HepG2 (cell line): Measurements from ENCODE around the gene CUL9. TPM values are rescaled to one million over a fixed set of nuclear protein-coding genes. Genes with fewer than 3 reads are reported as not detected.
A peak's percentile ranks its signal among the peaks of the same experiment; 100 is the strongest.

Experiments
- BORCS8-MEF2B ChIP-seq: sonication (generic); formaldehyde crosslinking; IDR thresholded peaks from 2 replicates; pipeline ENCODE4 v1.8.0; 2022; ENCODE audit warnings: mild to moderate bottlenecking, missing genetic modification reagents
- CEBPB ChIP-seq: IDR thresholded peaks from 2 replicates; pipeline ENCODE4 v1.6.1; 2011; ENCODE audit warnings: low read depth, low read length, improper control_type of control experiment, borderline replicate concordance
- CHD4 ChIP-seq: fragments of 200-600 bp; sonication (generic); IDR thresholded peaks from 2 replicates; pipeline ENCODE4 v1.7.0; 2017; ENCODE audit warnings: mild to moderate bottlenecking, low read length, borderline replicate concordance
- FOXO4 ChIP-seq: sonication (generic); formaldehyde crosslinking; conservative IDR thresholded peaks from 2 replicates; pipeline ENCODE4 v1.8.1; 2023; ENCODE audit warnings: missing genetic modification reagents
- MATR3 ChIP-seq: sonication (generic); formaldehyde crosslinking; IDR thresholded peaks from 2 replicates; pipeline ENCODE4 v1.4.0; 2020; ENCODE audit warnings: missing genetic modification reagents
- RXRB ChIP-seq: IDR thresholded peaks from 2 replicates; pipeline ENCODE4 v1.6.1; 2016; ENCODE audit warnings: borderline replicate concordance, missing genetic modification reagents, missing compliant biosample characterization
- SKIL ChIP-seq: sonication (generic); formaldehyde crosslinking; IDR thresholded peaks from 2 replicates; pipeline ENCODE4 v1.8.0; 2022; ENCODE audit warnings: missing genetic modification reagents, mild to moderate bottlenecking, moderate library complexity, borderline replicate concordance
- SOX13 ChIP-seq, 3 experiments: fragments of 450-650 bp in 1 of 3; sonication (generic) in 1 of 3; formaldehyde crosslinking in 1 of 3; IDR thresholded peaks in 2 of 3; conservative IDR thresholded peaks in 1 of 3; 2 replicates each; pipeline versions ENCODE4 v1.5.0 to v1.6.1; 2016 to 2020; ENCODE audit warnings: antibody characterized with exemption in 1 of 3, mild to moderate bottlenecking in 1 of 3, missing compliant biosample characterization in 1 of 3, missing genetic modification reagents in 1 of 3, moderate library complexity in 1 of 3
- SSRP1 ChIP-seq: IDR thresholded peaks from 2 replicates; pipeline ENCODE4 v1.6.1; 2016; ENCODE audit warnings: control low read depth
- TFAP4 ChIP-seq: sonication (generic); IDR thresholded peaks from 2 replicates; pipeline ENCODE4 v1.6.1; 2016; ENCODE audit warnings: low read depth, borderline replicate concordance
- THRA ChIP-seq: sonication (generic); formaldehyde crosslinking; IDR thresholded peaks from 2 replicates; pipeline ENCODE4 v1.4.0; 2020; ENCODE audit warnings: missing genetic modification reagents, borderline replicate concordance
- ZBTB33 ChIP-seq: sonication (generic); formaldehyde crosslinking; IDR thresholded peaks from 2 replicates; pipeline ENCODE4 v1.4.0; 2020; ENCODE audit warnings: missing genetic modification reagents
- ZC3H4 ChIP-seq: sonication (generic); formaldehyde crosslinking; IDR thresholded peaks from 2 replicates; pipeline ENCODE4 v1.4.0; 2020; ENCODE audit warnings: missing genetic modification reagents, borderline replicate concordance
- ZNF225 ChIP-seq: sonication (generic); formaldehyde crosslinking; IDR thresholded peaks from 2 replicates; pipeline ENCODE4 v1.4.0; 2020; ENCODE audit warnings: mild to moderate bottlenecking, missing genetic modification reagents
- ZNF576 ChIP-seq: sonication (generic); formaldehyde crosslinking; IDR thresholded peaks from 2 replicates; pipeline ENCODE4 v1.4.0; 2020; ENCODE audit warnings: mild to moderate bottlenecking, missing genetic modification reagents
- ZNF598 ChIP-seq: sonication (generic); formaldehyde crosslinking; IDR thresholded peaks from 2 replicates; pipeline ENCODE4 v1.5.1; 2020; ENCODE audit warnings: mild to moderate bottlenecking, missing genetic modification reagents, borderline replicate concordance
- ZNF782 ChIP-seq: sonication (generic); formaldehyde crosslinking; IDR thresholded peaks from 2 replicates; pipeline ENCODE4 v1.4.0; 2020; ENCODE audit warnings: missing genetic modification reagents, mild to moderate bottlenecking, borderline replicate concordance
- ZNF788 ChIP-seq: sonication (generic); formaldehyde crosslinking; IDR thresholded peaks from 2 replicates; pipeline ENCODE4 v1.5.0; 2020; ENCODE audit warnings: mild to moderate bottlenecking, missing genetic modification reagents, borderline replicate concordance
- ZSCAN12 ChIP-seq: sonication (generic); formaldehyde crosslinking; IDR thresholded peaks from 2 replicates; pipeline ENCODE4 v1.9.0; 2021; ENCODE audit warnings: mild to moderate bottlenecking, missing genetic modification reagents
- polyA plus RNA-seq, 8 experiments: library from polyadenylated mRNA; depleted of rRNA in 3 of 8; stranded (reverse) in 7 of 8; unstranded in 1 of 8; fragments of >200 nt; fragmentation: Illumina TruSeq in 4 of 8; extraction: Trizol in 4 of 8; gene quantifications; 2 replicates each; pipeline versions ENCODE4 v1.2.1 to v1.2.3, GENCODE V29; 2011 to 2016; ENCODE audit warnings: low read depth in 4 of 8, missing spikeins in 1 of 8, mixed read lengths in 1 of 8; ENCODE audit not compliant: insufficient read depth in 1 of 8
- total RNA-seq, 5 experiments: library from RNA; depleted of rRNA; stranded (reverse); fragments of >200 nt; fragmentation: Illumina TruSeq; extraction: Trizol; gene quantifications; 2 replicates each; pipeline ENCODE4 v1.2.3, GENCODE V29; 2016; ENCODE audit warnings: low read depth in 1 of 5

Gene CUL9
- total and polyA plus RNA-seq, 2 of the 13 experiments (the other 11 are each of a cell fraction or from before 2014, with no cell fraction given) = 11.4 to 13.7 TPM

GRCh38 chr6:43262000-43262779, 80.2 kb downstream of the CUL9 start (continued):
- TF ChIP-seq ZNF788 (CRISPR knock-in tag) = peak; percentile 28; the same call in 1 of the 2 replicates
- no peak for TF ChIP-seq CHD4
- peak; percentile 39; the same call in 1 of the 2 replicates for TF ChIP-seq RXRB (CRISPR knock-in tag)
- TF ChIP-seq ZNF576 = peak; percentile 58; the same call in 1 of the 2 replicates
- 0 out of 2 replicates have a peak, but pooled peaks have one; percentile 68 for TF ChIP-seq FOXO4 (CRISPR knock-in tag)
- 0 out of 2 replicates have a peak, but pooled peaks have one; percentile 70 for TF ChIP-seq ZNF598
- TF ChIP-seq ZC3H4 (CRISPR knock-in tag) = no peak
- TF ChIP-seq ZSCAN12 (CRISPR knock-in tag) = no peak
- TF ChIP-seq MATR3 = no peak
- TF ChIP-seq ZBTB33 (CRISPR knock-in tag) = 0 out of 2 replicates have a peak, but pooled peaks have one; percentile 9
- 0 out of 2 replicates have a peak, but pooled peaks have one; percentile 36 for TF ChIP-seq SSRP1
- peak; percentile 38; the same call in 1 of the 2 replicates for TF ChIP-seq ZNF225 (CRISPR knock-in tag)
- peak; percentile 66; the same call in 1 of the 2 replicates for TF ChIP-seq CEBPB
- peak; percentile 21; the same call in 1 of the 2 replicates for TF ChIP-seq BORCS8-MEF2B (CRISPR knock-in tag)
- TF ChIP-seq SKIL (CRISPR knock-in tag) = no peak
- no peak for TF ChIP-seq SOX13 (IDR thresholded peaks at IDR 0.05)
- TF ChIP-seq SOX13 (CRISPR knock-in tag; conservative IDR thresholded peaks at IDR 0.05 in 1 of 2, IDR thresholded peaks at IDR 0.05 in 1 of 2) = peak in 1 of 2 experiments; percentile 33; a peak in 1 of 4 replicates
- TF ChIP-seq TFAP4 = peak; percentile 19; the same call in 1 of the 2 replicates
- TF ChIP-seq ZNF782 (CRISPR knock-in tag) = no peak; the same call in 1 of the 2 replicates
- peak; percentile 67; the same call in 1 of the 2 replicates for TF ChIP-seq THRA (CRISPR knock-in tag)
